ENCODE measurements around the gene QDPR.
"Not testable (repeated sequence)": the region's sequence is repeated elsewhere in the genome, so short reads cannot be mapped to it uniquely, and the experiment has no call there.

Gene QDPR

GRCh38 chr4:17468619-17469221 is 43.2 kb downstream of the QDPR start:
- no peak overlapping the region for H3K9ac ChIP-seq (ENCODE audit: low read length)
- H3K27me3 ChIP-seq (ENCODE audit: control insufficient read depth, insufficient read depth, low read length) = no peaks in the 10 kb centered on the region
- no peaks in the 10 kb centered on the region for H3K9me3 ChIP-seq (ENCODE audit: control insufficient read depth, insufficient read depth, low read depth, low read length)
- no peak overlapping the region for H3K4me3 ChIP-seq (ENCODE audit: low read depth, low read length)
- no peaks in the 10 kb centered on the region for H3K36me3 ChIP-seq (ENCODE audit: control insufficient read depth, insufficient read depth, low read length)
- H3K27ac ChIP-seq (ENCODE audit: low read depth, low read length) = no peak overlapping the region
- H3K4me1 ChIP-seq (ENCODE audit: control insufficient read depth, insufficient read depth, low read length) = no peaks in the 10 kb centered on the region

- H3K4me3 ChIP-seq (ENCODE audit: low read depth, low read length) = no peak overlapping the region
- no peak overlapping the region for H3K9ac ChIP-seq (ENCODE audit: low read length)
- H3K27me3 ChIP-seq (ENCODE audit: control insufficient read depth, insufficient read depth, low read length) = no peaks in the 10 kb centered on the region
- H3K36me3 ChIP-seq (ENCODE audit: control insufficient read depth, insufficient read depth, low read length) = no peaks in the 10 kb centered on the region
- 0 out of 2 replicates have a peak, but pooled peaks cover 5% of the 10 kb centered on the region for H3K9me3 ChIP-seq (ENCODE audit: control insufficient read depth, insufficient read depth, low read depth, low read length)
- no peak overlapping the region for H3K27ac ChIP-seq (ENCODE audit: low read depth, low read length)
- H3K4me1 ChIP-seq (ENCODE audit: control insufficient read depth, insufficient read depth, low read length) = no peaks in the 10 kb centered on the region
These were observed 48.3 kb downstream of the QDPR start for GRCh38 chr4:17463606-17464005.

GRCh38 chr4:17450269-17450804 is 61.6 kb downstream of the QDPR start:
- peaks cover 15% of the 10 kb centered on the region; the same call in 1 of the 2 replicates for H3K9me3 ChIP-seq (ENCODE audit: control insufficient read depth, insufficient read depth, low read depth, low read length)
- H3K4me1 ChIP-seq (ENCODE audit: control insufficient read depth, insufficient read depth, low read length) = no peaks in the 10 kb centered on the region
- no peak overlapping the region for H3K9ac ChIP-seq (ENCODE audit: low read length)
- H3K27me3 ChIP-seq (ENCODE audit: control insufficient read depth, insufficient read depth, low read length) = no peaks in the 10 kb centered on the region
- no peak overlapping the region for H3K4me3 ChIP-seq (ENCODE audit: low read depth, low read length)
- no peak overlapping the region for H3K27ac ChIP-seq (ENCODE audit: low read depth, low read length)
- H3K36me3 ChIP-seq (ENCODE audit: control insufficient read depth, insufficient read depth, low read length) = no peaks in the 10 kb centered on the region

- 0 out of 2 replicates have a peak, but pooled peaks cover 5% of the 10 kb centered on the region for H3K9me3 ChIP-seq (ENCODE audit: control insufficient read depth, insufficient read depth, low read depth, low read length)
- H3K9ac ChIP-seq (ENCODE audit: low read length) = no peak overlapping the region
- H3K36me3 ChIP-seq (ENCODE audit: control insufficient read depth, insufficient read depth, low read length) = no peaks in the 10 kb centered on the region
- no peaks in the 10 kb centered on the region for H3K4me1 ChIP-seq (ENCODE audit: control insufficient read depth, insufficient read depth, low read length)
- H3K27me3 ChIP-seq (ENCODE audit: control insufficient read depth, insufficient read depth, low read length) = no peaks in the 10 kb centered on the region
- no peak overlapping the region for H3K27ac ChIP-seq (ENCODE audit: low read depth, low read length)
- H3K4me3 ChIP-seq (ENCODE audit: low read depth, low read length) = no peak overlapping the region
These were observed 63.2 kb downstream of the QDPR start for GRCh38 chr4:17448689-17449088.

GRCh38 chr4:17447675-17448298 is 64.1 kb downstream of the QDPR start:
- Histone ChIP-seq H3K36me3 (ENCODE audit: control insufficient read depth, insufficient read depth, low read length) (no peaks in the 10 kb centered on the region), H3K4me1 (ENCODE audit: control insufficient read depth, insufficient read depth, low read length) (no peaks in the 10 kb centered on the region), H3K27ac (ENCODE audit: low read depth, low read length) (no peak overlapping the region), H3K4me3 (ENCODE audit: low read depth, low read length) (no peak overlapping the region), H3K9me3 (ENCODE audit: control insufficient read depth, insufficient read depth, low read depth, low read length) (0 out of 2 replicates have a peak, but pooled peaks cover 5% of the 10 kb centered on the region), H3K27me3 (ENCODE audit: control insufficient read depth, insufficient read depth, low read length) (no peaks in the 10 kb centered on the region), H3K9ac (ENCODE audit: low read length) (no peak overlapping the region)

- Histone ChIP-seq H3K9me3 (ENCODE audit: control insufficient read depth, insufficient read depth, low read depth, low read length) (no peaks in the 10 kb centered on the region), H3K4me3 (ENCODE audit: low read depth, low read length) (no peak overlapping the region), H3K9ac (ENCODE audit: low read length) (no peak overlapping the region), H3K36me3 (ENCODE audit: control insufficient read depth, insufficient read depth, low read length) (no peaks in the 10 kb centered on the region), H3K27ac (ENCODE audit: low read depth, low read length) (no peak overlapping the region), H3K27me3 (ENCODE audit: control insufficient read depth, insufficient read depth, low read length) (no peaks in the 10 kb centered on the region), H3K4me1 (ENCODE audit: control insufficient read depth, insufficient read depth, low read length) (no peaks in the 10 kb centered on the region)
These were observed 64.8 kb downstream of the QDPR start for GRCh38 chr4:17447056-17447455.

GRCh38 chr4:17442477-17442876 is 69.4 kb downstream of the QDPR start:
- not testable (repeated sequence) for H3K27ac ChIP-seq (ENCODE audit: low read depth, low read length)

GRCh38 chr4:17437396-17437795 is 74.5 kb downstream of the QDPR start:
- Histone ChIP-seq H3K9me3 (ENCODE audit: control insufficient read depth, insufficient read depth, low read depth, low read length) (no peaks in the 10 kb centered on the region), H3K4me1 (ENCODE audit: control insufficient read depth, insufficient read depth, low read length) (no peaks in the 10 kb centered on the region), H3K27ac (ENCODE audit: low read depth, low read length) (no peak overlapping the region), H3K27me3 (ENCODE audit: control insufficient read depth, insufficient read depth, low read length) (no peaks in the 10 kb centered on the region), H3K4me3 (ENCODE audit: low read depth, low read length) (no peak overlapping the region), H3K36me3 (ENCODE audit: control insufficient read depth, insufficient read depth, low read length) (no peaks in the 10 kb centered on the region), H3K9ac (ENCODE audit: low read length) (no peak overlapping the region)

More at GRCh38 chr4:17442477-17442876, 69.4 kb downstream of the QDPR start:
- H3K27me3 ChIP-seq (ENCODE audit: control insufficient read depth, insufficient read depth, low read length); H3K9me3 ChIP-seq (ENCODE audit: control insufficient read depth, insufficient read depth, low read depth, low read length); H3K4me3 ChIP-seq (ENCODE audit: low read depth, low read length); H3K36me3 ChIP-seq (ENCODE audit: control insufficient read depth, insufficient read depth, low read length); H3K9ac ChIP-seq (ENCODE audit: low read length); H3K4me1 ChIP-seq (ENCODE audit: control insufficient read depth, insufficient read depth, low read length): not testable (repeated sequence)

- H3K9ac ChIP-seq (ENCODE audit: low read length) = no peak overlapping the region
- no peaks in the 10 kb centered on the region for H3K9me3 ChIP-seq (ENCODE audit: control insufficient read depth, insufficient read depth, low read depth, low read length)
- H3K4me3 ChIP-seq (ENCODE audit: low read depth, low read length) = no peak overlapping the region
- no peaks in the 10 kb centered on the region for H3K27me3 ChIP-seq (ENCODE audit: control insufficient read depth, insufficient read depth, low read length)
- no peak overlapping the region for H3K27ac ChIP-seq (ENCODE audit: low read depth, low read length)
- H3K4me1 ChIP-seq (ENCODE audit: control insufficient read depth, insufficient read depth, low read length) = no peaks in the 10 kb centered on the region
- H3K36me3 ChIP-seq (ENCODE audit: control insufficient read depth, insufficient read depth, low read length) = no peaks in the 10 kb centered on the region
These were observed 75.2 kb downstream of the QDPR start for GRCh38 chr4:17436750-17437090.

Measured in HUES6 (cell line).